Esophagus squamous epithelium (tissue), 4 donors: ENCODE results near the gene PRICKLE3.
"Not testable (repeated sequence)": the region's sequence is repeated elsewhere in the genome, so short reads cannot be mapped to it uniquely, and the experiment has no call there.

Experiments used
- POLR2A ChIP-seq, 4 donors: fragments of 450-650 bp; IDR thresholded peaks; one replicate each; pipeline ENCODE4 v1.6.1; 2017; ENCODE audit warnings: antibody characterized with exemption in 4 of 4, mild to moderate bottlenecking in 4 of 4, moderate library complexity in 3 of 4
- TF ChIP-seq, protein P1 (sequence below), 6 experiments: fragments of 450-650 bp in 4 of 6; fragments of 200-600 bp in 2 of 6; sonication (generic) in 2 of 6; IDR thresholded peaks; one replicate each; pipeline ENCODE4 v1.5.1; 2016 to 2019; ENCODE audit warnings: antibody characterized with exemption in 6 of 6, mild to moderate bottlenecking in 4 of 6, moderate library complexity in 4 of 6

DNA sequence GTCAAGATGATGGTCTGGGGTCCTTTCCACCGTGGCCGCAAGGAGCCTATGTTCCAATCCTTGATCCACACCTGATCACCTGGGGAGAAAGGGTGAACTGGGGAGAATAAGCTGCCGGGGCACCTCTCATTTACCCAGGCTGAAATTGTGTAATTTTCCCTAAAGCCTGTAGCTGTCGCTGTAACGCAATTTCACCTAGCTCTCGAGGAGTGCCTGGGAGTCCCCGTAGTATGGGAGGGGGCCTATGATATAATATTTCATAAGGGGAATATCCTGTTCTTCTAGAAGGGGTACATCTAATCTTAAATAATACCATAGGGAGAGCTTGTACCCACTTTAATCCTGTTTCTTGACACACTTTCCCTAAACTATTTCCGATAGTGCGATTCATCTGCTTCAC, 43.9 kb downstream of the PRICKLE3 start:
- TF ChIP-seq, protein P1, sequence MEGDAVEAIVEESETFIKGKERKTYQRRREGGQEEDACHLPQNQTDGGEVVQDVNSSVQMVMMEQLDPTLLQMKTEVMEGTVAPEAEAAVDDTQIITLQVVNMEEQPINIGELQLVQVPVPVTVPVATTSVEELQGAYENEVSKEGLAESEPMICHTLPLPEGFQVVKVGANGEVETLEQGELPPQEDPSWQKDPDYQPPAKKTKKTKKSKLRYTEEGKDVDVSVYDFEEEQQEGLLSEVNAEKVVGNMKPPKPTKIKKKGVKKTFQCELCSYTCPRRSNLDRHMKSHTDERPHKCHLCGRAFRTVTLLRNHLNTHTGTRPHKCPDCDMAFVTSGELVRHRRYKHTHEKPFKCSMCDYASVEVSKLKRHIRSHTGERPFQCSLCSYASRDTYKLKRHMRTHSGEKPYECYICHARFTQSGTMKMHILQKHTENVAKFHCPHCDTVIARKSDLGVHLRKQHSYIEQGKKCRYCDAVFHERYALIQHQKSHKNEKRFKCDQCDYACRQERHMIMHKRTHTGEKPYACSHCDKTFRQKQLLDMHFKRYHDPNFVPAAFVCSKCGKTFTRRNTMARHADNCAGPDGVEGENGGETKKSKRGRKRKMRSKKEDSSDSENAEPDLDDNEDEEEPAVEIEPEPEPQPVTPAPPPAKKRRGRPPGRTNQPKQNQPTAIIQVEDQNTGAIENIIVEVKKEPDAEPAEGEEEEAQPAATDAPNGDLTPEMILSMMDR (IDR thresholded peaks at IDR 0.05) = peak in 4 of 6 experiments; percentile 8 to 29 (median 12)
- not testable (repeated sequence) for TF ChIP-seq POLR2A (IDR thresholded peaks at IDR 0.05)
